PFSK-1 (cell line): ENCODE results near the gene COPS8.

Experiments used
- FOXP2 ChIP-seq: optimal IDR thresholded peaks from 2 replicates; pipeline ENCODE3; 2011; ENCODE audit warnings: borderline replicate concordance, control low read depth, inconsistent platforms; ENCODE audit not compliant: insufficient read depth; ENCODE audit errors: extremely low read length, extremely low read depth
- POLR2AphosphoS5 ChIP-seq: IDR thresholded peaks from 2 replicates; pipeline ENCODE4 v1.6.1; 2012; ENCODE audit warnings: low read depth, mild to moderate bottlenecking, control low read depth, low read length, moderate library complexity
- SIN3A ChIP-seq: IDR thresholded peaks from 2 replicates; pipeline ENCODE4 v1.6.1; 2012; ENCODE audit warnings: mild to moderate bottlenecking, low read length, moderate library complexity, borderline replicate concordance; ENCODE audit not compliant: insufficient read depth
- TF ChIP-seq, protein P1 (sequence below), 2 experiments: IDR thresholded peaks; 2 replicates each; pipeline versions ENCODE4 v1.6.1 to v1.8.0; 2011 to 2012; ENCODE audit warnings: low read depth in 2 of 2, low read length in 2 of 2, control low read depth in 1 of 2, inconsistent platforms in 1 of 2, mild to moderate bottlenecking in 1 of 2, moderate library complexity in 1 of 2; ENCODE audit not compliant: insufficient read depth in 1 of 2

DNA sequence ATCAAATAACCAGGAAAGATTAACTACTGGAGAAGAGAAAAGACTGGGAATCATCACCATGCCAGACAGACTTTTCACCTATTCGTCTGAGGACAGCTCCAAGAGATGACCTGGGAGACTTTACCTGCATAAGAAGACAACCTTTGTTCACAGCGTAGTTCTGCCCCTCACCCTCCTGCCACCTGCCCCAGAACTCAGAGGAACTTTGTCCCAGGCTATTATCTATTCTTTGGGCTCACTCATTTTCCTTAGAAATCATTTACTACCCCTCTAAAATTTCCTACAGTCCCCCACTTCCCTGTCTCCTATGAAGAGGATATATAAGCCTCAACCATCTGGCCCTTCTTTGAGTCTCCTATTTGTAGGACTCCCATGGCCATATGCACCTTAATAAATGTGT is 19.3 kb upstream of the COPS8 start:
- TF ChIP-seq SIN3A (no peak), POLR2AphosphoS5 (no peak), FOXP2 (no peak)
- TF ChIP-seq, protein P1, sequence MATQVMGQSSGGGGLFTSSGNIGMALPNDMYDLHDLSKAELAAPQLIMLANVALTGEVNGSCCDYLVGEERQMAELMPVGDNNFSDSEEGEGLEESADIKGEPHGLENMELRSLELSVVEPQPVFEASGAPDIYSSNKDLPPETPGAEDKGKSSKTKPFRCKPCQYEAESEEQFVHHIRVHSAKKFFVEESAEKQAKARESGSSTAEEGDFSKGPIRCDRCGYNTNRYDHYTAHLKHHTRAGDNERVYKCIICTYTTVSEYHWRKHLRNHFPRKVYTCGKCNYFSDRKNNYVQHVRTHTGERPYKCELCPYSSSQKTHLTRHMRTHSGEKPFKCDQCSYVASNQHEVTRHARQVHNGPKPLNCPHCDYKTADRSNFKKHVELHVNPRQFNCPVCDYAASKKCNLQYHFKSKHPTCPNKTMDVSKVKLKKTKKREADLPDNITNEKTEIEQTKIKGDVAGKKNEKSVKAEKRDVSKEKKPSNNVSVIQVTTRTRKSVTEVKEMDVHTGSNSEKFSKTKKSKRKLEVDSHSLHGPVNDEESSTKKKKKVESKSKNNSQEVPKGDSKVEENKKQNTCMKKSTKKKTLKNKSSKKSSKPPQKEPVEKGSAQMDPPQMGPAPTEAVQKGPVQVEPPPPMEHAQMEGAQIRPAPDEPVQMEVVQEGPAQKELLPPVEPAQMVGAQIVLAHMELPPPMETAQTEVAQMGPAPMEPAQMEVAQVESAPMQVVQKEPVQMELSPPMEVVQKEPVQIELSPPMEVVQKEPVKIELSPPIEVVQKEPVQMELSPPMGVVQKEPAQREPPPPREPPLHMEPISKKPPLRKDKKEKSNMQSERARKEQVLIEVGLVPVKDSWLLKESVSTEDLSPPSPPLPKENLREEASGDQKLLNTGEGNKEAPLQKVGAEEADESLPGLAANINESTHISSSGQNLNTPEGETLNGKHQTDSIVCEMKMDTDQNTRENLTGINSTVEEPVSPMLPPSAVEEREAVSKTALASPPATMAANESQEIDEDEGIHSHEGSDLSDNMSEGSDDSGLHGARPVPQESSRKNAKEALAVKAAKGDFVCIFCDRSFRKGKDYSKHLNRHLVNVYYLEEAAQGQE (IDR thresholded peaks at IDR 0.05; ENCODE audit: insufficient read depth in 1 of 2, low read depth in 2 of 2, low read length in 2 of 2): no peak
